Measurements from ENCODE around the gene NAA40.

GRCh38 chr11:63903884-63904283 is 34.9 kb upstream of the NAA40 start:
- no peak for TF ChIP-seq ZNF12 (CRISPR knock-in tag; IDR thresholded peaks at IDR 0.05)
- TF ChIP-seq PATZ1 (CRISPR knock-in tag; IDR thresholded peaks at IDR 0.05), result no peak
- TF ChIP-seq FOSL1 (CRISPR knock-in tag; IDR thresholded peaks at IDR 0.05; ENCODE audit: borderline replicate concordance), result no peak
- TF ChIP-seq, protein P1, sequence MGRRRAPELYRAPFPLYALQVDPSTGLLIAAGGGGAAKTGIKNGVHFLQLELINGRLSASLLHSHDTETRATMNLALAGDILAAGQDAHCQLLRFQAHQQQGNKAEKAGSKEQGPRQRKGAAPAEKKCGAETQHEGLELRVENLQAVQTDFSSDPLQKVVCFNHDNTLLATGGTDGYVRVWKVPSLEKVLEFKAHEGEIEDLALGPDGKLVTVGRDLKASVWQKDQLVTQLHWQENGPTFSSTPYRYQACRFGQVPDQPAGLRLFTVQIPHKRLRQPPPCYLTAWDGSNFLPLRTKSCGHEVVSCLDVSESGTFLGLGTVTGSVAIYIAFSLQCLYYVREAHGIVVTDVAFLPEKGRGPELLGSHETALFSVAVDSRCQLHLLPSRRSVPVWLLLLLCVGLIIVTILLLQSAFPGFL (CRISPR knock-in tag; IDR thresholded peaks at IDR 0.05), result no peak
- TF ChIP-seq, protein P2, sequence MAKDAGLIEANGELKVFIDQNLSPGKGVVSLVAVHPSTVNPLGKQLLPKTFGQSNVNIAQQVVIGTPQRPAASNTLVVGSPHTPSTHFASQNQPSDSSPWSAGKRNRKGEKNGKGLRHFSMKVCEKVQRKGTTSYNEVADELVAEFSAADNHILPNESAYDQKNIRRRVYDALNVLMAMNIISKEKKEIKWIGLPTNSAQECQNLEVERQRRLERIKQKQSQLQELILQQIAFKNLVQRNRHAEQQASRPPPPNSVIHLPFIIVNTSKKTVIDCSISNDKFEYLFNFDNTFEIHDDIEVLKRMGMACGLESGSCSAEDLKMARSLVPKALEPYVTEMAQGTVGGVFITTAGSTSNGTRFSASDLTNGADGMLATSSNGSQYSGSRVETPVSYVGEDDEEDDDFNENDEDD (CRISPR knock-in tag; IDR thresholded peaks at IDR 0.05; ENCODE audit: borderline replicate concordance), result no peak
- TF ChIP-seq, protein P3, sequence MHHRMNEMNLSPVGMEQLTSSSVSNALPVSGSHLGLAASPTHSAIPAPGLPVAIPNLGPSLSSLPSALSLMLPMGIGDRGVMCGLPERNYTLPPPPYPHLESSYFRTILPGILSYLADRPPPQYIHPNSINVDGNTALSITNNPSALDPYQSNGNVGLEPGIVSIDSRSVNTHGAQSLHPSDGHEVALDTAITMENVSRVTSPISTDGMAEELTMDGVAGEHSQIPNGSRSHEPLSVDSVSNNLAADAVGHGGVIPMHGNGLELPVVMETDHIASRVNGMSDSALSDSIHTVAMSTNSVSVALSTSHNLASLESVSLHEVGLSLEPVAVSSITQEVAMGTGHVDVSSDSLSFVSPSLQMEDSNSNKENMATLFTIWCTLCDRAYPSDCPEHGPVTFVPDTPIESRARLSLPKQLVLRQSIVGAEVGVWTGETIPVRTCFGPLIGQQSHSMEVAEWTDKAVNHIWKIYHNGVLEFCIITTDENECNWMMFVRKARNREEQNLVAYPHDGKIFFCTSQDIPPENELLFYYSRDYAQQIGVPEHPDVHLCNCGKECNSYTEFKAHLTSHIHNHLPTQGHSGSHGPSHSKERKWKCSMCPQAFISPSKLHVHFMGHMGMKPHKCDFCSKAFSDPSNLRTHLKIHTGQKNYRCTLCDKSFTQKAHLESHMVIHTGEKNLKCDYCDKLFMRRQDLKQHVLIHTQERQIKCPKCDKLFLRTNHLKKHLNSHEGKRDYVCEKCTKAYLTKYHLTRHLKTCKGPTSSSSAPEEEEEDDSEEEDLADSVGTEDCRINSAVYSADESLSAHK (CRISPR knock-in tag; IDR thresholded peaks at IDR 0.05; ENCODE audit: borderline replicate concordance), result no peak
- TF ChIP-seq, protein P4, sequence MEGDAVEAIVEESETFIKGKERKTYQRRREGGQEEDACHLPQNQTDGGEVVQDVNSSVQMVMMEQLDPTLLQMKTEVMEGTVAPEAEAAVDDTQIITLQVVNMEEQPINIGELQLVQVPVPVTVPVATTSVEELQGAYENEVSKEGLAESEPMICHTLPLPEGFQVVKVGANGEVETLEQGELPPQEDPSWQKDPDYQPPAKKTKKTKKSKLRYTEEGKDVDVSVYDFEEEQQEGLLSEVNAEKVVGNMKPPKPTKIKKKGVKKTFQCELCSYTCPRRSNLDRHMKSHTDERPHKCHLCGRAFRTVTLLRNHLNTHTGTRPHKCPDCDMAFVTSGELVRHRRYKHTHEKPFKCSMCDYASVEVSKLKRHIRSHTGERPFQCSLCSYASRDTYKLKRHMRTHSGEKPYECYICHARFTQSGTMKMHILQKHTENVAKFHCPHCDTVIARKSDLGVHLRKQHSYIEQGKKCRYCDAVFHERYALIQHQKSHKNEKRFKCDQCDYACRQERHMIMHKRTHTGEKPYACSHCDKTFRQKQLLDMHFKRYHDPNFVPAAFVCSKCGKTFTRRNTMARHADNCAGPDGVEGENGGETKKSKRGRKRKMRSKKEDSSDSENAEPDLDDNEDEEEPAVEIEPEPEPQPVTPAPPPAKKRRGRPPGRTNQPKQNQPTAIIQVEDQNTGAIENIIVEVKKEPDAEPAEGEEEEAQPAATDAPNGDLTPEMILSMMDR (CRISPR knock-in tag; IDR thresholded peaks at IDR 0.05), result no peak
- TF ChIP-seq HCFC1 (IDR thresholded peaks at IDR 0.05; ENCODE audit: low read depth, low read length), result no peak
- TF ChIP-seq ZEB1 (IDR thresholded peaks at IDR 0.05; ENCODE audit: insufficient replicate concordance, low read depth), result no peak
- TF ChIP-seq ZFP36 (IDR thresholded peaks at IDR 0.05; ENCODE audit: borderline replicate concordance, low read depth, low read length, partially characterized antibody), result no peak
- no peak for TF ChIP-seq PRMT3 (CRISPR knock-in tag; IDR thresholded peaks at IDR 0.05; ENCODE audit: borderline replicate concordance, low read depth)
- no peak for TF ChIP-seq NFYB (CRISPR knock-in tag; IDR thresholded peaks at IDR 0.05)
- no peak for TF ChIP-seq FOXK1 (CRISPR knock-in tag; IDR thresholded peaks at IDR 0.05; ENCODE audit: borderline replicate concordance, low read depth)
